Fibroblast of lung (primary cell): Measurements from ENCODE around the gene TOP3A.

Experiments used
- CTCF ChIP-seq, 2 donors: IDR thresholded peaks in 1 of 2; conservative IDR thresholded peaks in 1 of 2; 1 replicate in 1 of 2; 2 replicates in 1 of 2; pipeline ENCODE4 v1.5.1; 2011 to 2012; ENCODE audit warnings: low read length in 2 of 2, control low read depth in 1 of 2, inconsistent platforms in 1 of 2, low read depth in 1 of 2, mild to moderate bottlenecking in 1 of 2
- EZH2 ChIP-seq: IDR thresholded peaks from 2 replicates; pipeline ENCODE4 v1.5.1; 2012; ENCODE audit warnings: low read length, control low read depth, mild to moderate bottlenecking; ENCODE audit errors: missing control alignments

- TF ChIP-seq CTCF (conservative IDR thresholded peaks at IDR 0.05 in 1 of 2, IDR thresholded peaks at IDR 0.05 in 1 of 2; ENCODE audit: low read depth in 1 of 2, low read length in 2 of 2) (no peak), EZH2 (no peak)
Observed at GRCh38 chr17:18314731-18315561, at the start of gene TOP3A, which contains the start of gene SMCR8.
